Measurements from ENCODE around the gene KIAA0753. TPM values are rescaled to one million over a fixed set of nuclear protein-coding genes. Genes with fewer than 3 reads are reported as not detected.

The KIAA0753 gene
- total and polyA plus RNA-seq, 2 experiments from 2014 or later = 6.9 to 20.5 TPM

GRCh38 chr17:6671431-6671830 lies 30.9 kb upstream of the KIAA0753 start:
- in situ Hi-C loops (cut with MboI) = no loop called here
- H3K27me3 ChIP-seq (replicated peaks; ENCODE audit: insufficient read depth) = peaks cover 8% of the 10 kb centered on the region
- H3K36me3 ChIP-seq (ENCODE audit: low read depth) = no peaks in the 10 kb centered on the region
- no peaks in the 10 kb centered on the region for H3F3A ChIP-seq (ENCODE audit: insufficient read depth)
- H3K27ac ChIP-seq = no peak overlapping the region
- WGBS, 2 experiments (ENCODE audit: low coverage in 1 of 2, low lambda C conversion rate in 2 of 2, missing lambda C conversion rate in 2 of 2) = 65 to 69% methylated on average over 7 of the region's 7 CpGs
- H3K4me2 ChIP-seq (ENCODE audit: unreplicated experiment) = no peak overlapping the region
- no peaks in the 10 kb centered on the region for H3K9me3 ChIP-seq (ENCODE audit: low read depth)
- TF ChIP-seq EZH2phosphoT487 (IDR thresholded peaks at IDR 0.05; ENCODE audit: insufficient read depth, low read depth) = no peak
- no peak for TF ChIP-seq EZH2 (IDR thresholded peaks at IDR 0.05; ENCODE audit: insufficient read depth, poor library complexity, severe bottlenecking)
- H3K4me3 ChIP-seq = no peak overlapping the region
- no peak for DNase-seq
- H3K4me1 ChIP-seq (ENCODE audit: insufficient read depth) = no peaks in the 10 kb centered on the region
- H2AFZ ChIP-seq = no peak overlapping the region
- no peaks in the 10 kb centered on the region for H3K79me2 ChIP-seq (ENCODE audit: insufficient read depth)
- H4K20me1 ChIP-seq (ENCODE audit: insufficient read depth) = no peaks in the 10 kb centered on the region
- H3K9me2 ChIP-seq (ENCODE audit: insufficient read depth) = no peaks in the 10 kb centered on the region
- no peak overlapping the region for H3K9ac ChIP-seq

- WGBS, 2 experiments (ENCODE audit: low coverage in 1 of 2, low lambda C conversion rate in 2 of 2, missing lambda C conversion rate in 2 of 2) = 74 to 79% methylated on average over 6 of the region's 6 CpGs
- TF ChIP-seq EZH2 (IDR thresholded peaks at IDR 0.05; ENCODE audit: insufficient read depth, poor library complexity, severe bottlenecking) (no peak), EZH2phosphoT487 (IDR thresholded peaks at IDR 0.05; ENCODE audit: insufficient read depth, low read depth) (no peak)
- Histone ChIP-seq H3F3A (ENCODE audit: insufficient read depth) (no peaks in the 10 kb centered on the region), H4K20me1 (ENCODE audit: insufficient read depth) (no peaks in the 10 kb centered on the region), H3K4me1 (ENCODE audit: insufficient read depth) (no peaks in the 10 kb centered on the region), H3K79me2 (ENCODE audit: insufficient read depth) (no peaks in the 10 kb centered on the region), H3K9me3 (ENCODE audit: low read depth) (no peaks in the 10 kb centered on the region), H3K4me3 (no peak overlapping the region), H3K36me3 (ENCODE audit: low read depth) (no peaks in the 10 kb centered on the region), H2AFZ (no peak overlapping the region), H3K4me2 (ENCODE audit: unreplicated experiment) (no peak overlapping the region), H3K9me2 (ENCODE audit: insufficient read depth) (no peaks in the 10 kb centered on the region), H3K27ac (no peak overlapping the region), H3K27me3 (replicated peaks; ENCODE audit: insufficient read depth) (peaks cover 8% of the 10 kb centered on the region), H3K9ac (no peak overlapping the region)
- no peak for DNase-seq
- in situ Hi-C loops (cut with MboI) = no loop called here
Measured at GRCh38 chr17:6670999-6671398, 30.5 kb upstream of the KIAA0753 start.

GRCh38 chr17:6670571-6670970 lies 30.1 kb upstream of the KIAA0753 start:
- WGBS, 2 experiments (ENCODE audit: low coverage in 1 of 2, low lambda C conversion rate in 2 of 2, missing lambda C conversion rate in 2 of 2) = 86 to 87% methylated on average over 8 of the region's 8 CpGs
- Histone ChIP-seq H3F3A (ENCODE audit: insufficient read depth) (no peaks in the 10 kb centered on the region), H3K4me1 (ENCODE audit: insufficient read depth) (no peaks in the 10 kb centered on the region), H3K4me2 (ENCODE audit: unreplicated experiment) (no peak overlapping the region), H4K20me1 (ENCODE audit: insufficient read depth) (no peaks in the 10 kb centered on the region), H3K36me3 (ENCODE audit: low read depth) (no peaks in the 10 kb centered on the region), H3K27ac (no peak overlapping the region), H3K4me3 (no peak overlapping the region), H3K9me2 (ENCODE audit: insufficient read depth) (no peaks in the 10 kb centered on the region), H3K9me3 (ENCODE audit: low read depth) (no peaks in the 10 kb centered on the region), H2AFZ (no peak overlapping the region), H3K9ac (no peak overlapping the region), H3K79me2 (ENCODE audit: insufficient read depth) (no peaks in the 10 kb centered on the region), H3K27me3 (replicated peaks; ENCODE audit: insufficient read depth) (peaks cover 8% of the 10 kb centered on the region)
- TF ChIP-seq EZH2 (IDR thresholded peaks at IDR 0.05; ENCODE audit: insufficient read depth, poor library complexity, severe bottlenecking) (no peak), EZH2phosphoT487 (IDR thresholded peaks at IDR 0.05; ENCODE audit: insufficient read depth, low read depth) (no peak)
- in situ Hi-C loops (cut with MboI) = no loop called here
- DNase-seq = no peak

- no peaks in the 10 kb centered on the region for H3K9me2 ChIP-seq (ENCODE audit: insufficient read depth)
- H3F3A ChIP-seq (ENCODE audit: insufficient read depth) = no peaks in the 10 kb centered on the region
- H3K36me3 ChIP-seq (ENCODE audit: low read depth) = no peaks in the 10 kb centered on the region
- no peaks in the 10 kb centered on the region for H3K4me1 ChIP-seq (ENCODE audit: insufficient read depth)
- no peaks in the 10 kb centered on the region for H4K20me1 ChIP-seq (ENCODE audit: insufficient read depth)
- peaks cover 8% of the 10 kb centered on the region for H3K27me3 ChIP-seq (replicated peaks; ENCODE audit: insufficient read depth)
- 47 to 48% methylated on average over 10 of the region's 10 CpGs for WGBS, 2 experiments (ENCODE audit: low coverage in 1 of 2, low lambda C conversion rate in 2 of 2, missing lambda C conversion rate in 2 of 2)
- H3K4me3 ChIP-seq = no peak overlapping the region
- DNase-seq = no peak
- no peaks in the 10 kb centered on the region for H3K9me3 ChIP-seq (ENCODE audit: low read depth)
- H3K27ac ChIP-seq = no peak overlapping the region
- TF ChIP-seq EZH2 (IDR thresholded peaks at IDR 0.05; ENCODE audit: insufficient read depth, poor library complexity, severe bottlenecking) = no peak
- no peak for TF ChIP-seq EZH2phosphoT487 (IDR thresholded peaks at IDR 0.05; ENCODE audit: insufficient read depth, low read depth)
- no peak overlapping the region for H2AFZ ChIP-seq
- no peaks in the 10 kb centered on the region for H3K79me2 ChIP-seq (ENCODE audit: insufficient read depth)
- H3K4me2 ChIP-seq (ENCODE audit: unreplicated experiment) = no peak overlapping the region
- in situ Hi-C loops (cut with MboI) = loop anchor here (10.0 kb wide), 2 partner anchors 165 to 335 kb away; partner anchors contain the start of gene TEKT1
- no peak overlapping the region for H3K9ac ChIP-seq
Measured at GRCh38 chr17:6669479-6670212, 29.1 kb upstream of the KIAA0753 start.
